Measurements from ENCODE around the gene LAMA2. TPM values are rescaled to one million over a fixed set of nuclear protein-coding genes. Genes with fewer than 3 reads are reported as not detected.

Gene LAMA2
- total and polyA plus RNA-seq, 2 of the 8 experiments (the other 6 are each of a cell fraction or from before 2014, with no cell fraction given): 1.3 to 3.8 TPM

DNA sequence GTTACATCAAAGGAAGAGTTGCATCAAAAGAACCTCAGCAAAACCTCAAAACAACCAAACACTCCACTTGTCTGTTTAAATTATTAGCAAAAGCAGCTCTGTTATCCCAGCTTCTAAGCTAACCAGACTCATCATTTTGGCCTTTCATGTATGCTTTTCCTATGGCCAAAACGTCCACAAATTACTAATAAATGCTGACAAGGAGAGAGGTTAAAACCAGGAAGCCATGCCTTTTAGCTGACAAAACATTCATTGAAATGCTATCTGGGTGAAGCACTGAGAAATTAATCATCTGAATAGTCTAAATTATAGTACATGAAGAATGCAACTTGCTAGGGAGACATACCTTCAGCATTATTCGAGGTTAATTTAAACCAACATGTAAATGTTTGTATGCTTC, 80.6 kb downstream of the LAMA2 start:
- H3K27ac ChIP-seq (ENCODE audit: low read depth, low read length): no peak overlapping the region
- no peak overlapping the region for H3K23ac ChIP-seq (ENCODE audit: insufficient read length)
- no peak overlapping the region for H3K56ac ChIP-seq (replicated peaks; ENCODE audit: insufficient read length, low read depth, low read length)
- no peak overlapping the region for H2BK120ac ChIP-seq (replicated peaks; ENCODE audit: low read depth, low read length)
- no peak overlapping the region for H3K4me3 ChIP-seq (ENCODE audit: extremely low read depth in 1 of 4, insufficient read depth in 2 of 4, low read depth in 3 of 4, low read length in 4 of 4)
- no peaks in the 10 kb centered on the region for H3K36me3 ChIP-seq (ENCODE audit: control insufficient read depth in 2 of 4, insufficient read depth in 4 of 4, low read length in 3 of 4)
- H3K9me3 ChIP-seq (ENCODE audit: insufficient read depth in 2 of 2, low read depth in 1 of 2, low read length in 1 of 2): no peaks in the 10 kb centered on the region
- H2BK5ac ChIP-seq (ENCODE audit: low read depth, low read length): no peak overlapping the region
- no peak for FAIRE-seq
- H3K27me3 ChIP-seq (replicated peaks in 1 of 4; ENCODE audit: control insufficient read depth in 3 of 4, extremely low read depth in 1 of 4, insufficient read depth in 3 of 4, low read length in 3 of 4): no peaks in the 10 kb centered on the region
- no peak overlapping the region for H4K5ac ChIP-seq (ENCODE audit: insufficient read length, low read depth, low read length)
- peaks cover 0 to 5% (median 1%) of the 10 kb centered on the region in 4 experiments; a peak in 2 of 7 replicates for H3K4me1 ChIP-seq (replicated peaks in 1 of 4; ENCODE audit: control insufficient read depth in 3 of 4, insufficient read depth in 4 of 4, low read length in 3 of 4)
- H3K79me1 ChIP-seq (ENCODE audit: low read depth, low read length): no peaks in the 10 kb centered on the region
- no peak overlapping the region for H2BK20ac ChIP-seq (ENCODE audit: low read length)
- H4K8ac ChIP-seq (ENCODE audit: extremely low read depth, insufficient read depth, low read length): no peak overlapping the region
- no peak overlapping the region for H3K4me2 ChIP-seq (ENCODE audit: insufficient read depth in 1 of 2, low read depth in 2 of 2, low read length in 2 of 2)
- H4K91ac ChIP-seq (replicated peaks; ENCODE audit: insufficient read length, low read length): no peak overlapping the region
- no peak overlapping the region for H2BK15ac ChIP-seq (ENCODE audit: low read length)
- H2BK12ac ChIP-seq (ENCODE audit: low read depth, low read length): no peak overlapping the region
- H3K23me2 ChIP-seq (ENCODE audit: low read depth, low read length): no peaks in the 10 kb centered on the region
- no peak overlapping the region for H3K9ac ChIP-seq (replicated peaks in 1 of 4; ENCODE audit: extremely low read depth in 1 of 4, low read depth in 3 of 4, low read length in 3 of 4)
- ChIA-PET POLR2A (ENCODE audit: partially characterized antibody) (no interaction called here), CTCF (ENCODE audit: partially characterized antibody) (no interaction called here)
- H3K4ac ChIP-seq (replicated peaks; ENCODE audit: insufficient read length, low read depth, low read length): no peak overlapping the region
- H3K14ac ChIP-seq (ENCODE audit: insufficient read length): no peak overlapping the region
- no peak overlapping the region for H2AK5ac ChIP-seq (ENCODE audit: low read depth, low read length)
- H3K18ac ChIP-seq (ENCODE audit: extremely low read depth, low read length): no peak overlapping the region
- WGBS, 2 experiments (ENCODE audit: extremely low coverage in 1 of 2, insufficient coverage in 1 of 2, insufficient read length in 1 of 2, insufficient replicate concordance in 2 of 2, low coverage in 1 of 2, low lambda C conversion rate in 2 of 2, missing lambda C conversion rate in 1 of 2): 80% methylated on average over 2 of the region's 2 CpGs; no CpG with 5 or more reads in 1 of the 2 experiments
- no peak overlapping the region for H2AFZ ChIP-seq (ENCODE audit: low read length)
- DNase-seq (ENCODE audit: low read depth in 1 of 2, low spot score in 2 of 2): no peak
- H3K79me2 ChIP-seq (ENCODE audit: control insufficient read depth in 1 of 2, insufficient read depth in 2 of 2, low read length in 2 of 2): no peaks in the 10 kb centered on the region
- no peaks in the 10 kb centered on the region for H4K20me1 ChIP-seq (replicated peaks in 1 of 2; ENCODE audit: control insufficient read depth in 1 of 2, insufficient read depth in 2 of 2, low read length in 2 of 2)
- TF ChIP-seq JUN (IDR thresholded peaks at IDR 0.05; ENCODE audit: low read depth, low read length) (no peak), YY1 (IDR thresholded peaks at IDR 0.05; ENCODE audit: low read depth, low read length) (no peak), CBX5 (IDR thresholded peaks at IDR 0.05; ENCODE audit: low read depth, low read length) (no peak), RFX5 (IDR thresholded peaks at IDR 0.05; ENCODE audit: borderline replicate concordance, low read depth, low read length) (no peak), BCL11A (IDR thresholded peaks at IDR 0.05; ENCODE audit: low read depth in 2 of 2, low read length in 2 of 2) (no peak), KDM4A (IDR thresholded peaks at IDR 0.05; ENCODE audit: low read depth, low read length, severe bottlenecking) (no peak), POLR2A (IDR thresholded peaks at IDR 0.05; ENCODE audit: control extremely low read depth in 1 of 2, low read depth in 2 of 2, low read length in 2 of 2) (no peak), SUZ12 (IDR thresholded peaks at IDR 0.05; ENCODE audit: low read length) (no peak), HDAC6 (IDR thresholded peaks at IDR 0.05; ENCODE audit: low read depth, low read length) (no peak), POLR2AphosphoS5 (IDR thresholded peaks at IDR 0.05; ENCODE audit: low read depth, low read length) (no peak), ASH2L (IDR thresholded peaks at IDR 0.05; ENCODE audit: low read length) (no peak), JUND (IDR thresholded peaks at IDR 0.05; ENCODE audit: low read length) (no peak), SP1 (IDR thresholded peaks at IDR 0.05; ENCODE audit: low read depth, low read length) (no peak), EP300 (IDR thresholded peaks at IDR 0.05; ENCODE audit: borderline replicate concordance in 1 of 2, low read depth in 2 of 2, low read length in 2 of 2) (no peak)
- TF ChIP-seq, protein P1, sequence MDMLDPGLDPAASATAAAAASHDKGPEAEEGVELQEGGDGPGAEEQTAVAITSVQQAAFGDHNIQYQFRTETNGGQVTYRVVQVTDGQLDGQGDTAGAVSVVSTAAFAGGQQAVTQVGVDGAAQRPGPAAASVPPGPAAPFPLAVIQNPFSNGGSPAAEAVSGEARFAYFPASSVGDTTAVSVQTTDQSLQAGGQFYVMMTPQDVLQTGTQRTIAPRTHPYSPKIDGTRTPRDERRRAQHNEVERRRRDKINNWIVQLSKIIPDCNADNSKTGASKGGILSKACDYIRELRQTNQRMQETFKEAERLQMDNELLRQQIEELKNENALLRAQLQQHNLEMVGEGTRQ (IDR thresholded peaks at IDR 0.05; ENCODE audit: low read length): no peak
